ENCODE results near the gene INTS11.

INTS11 gene

DNA sequence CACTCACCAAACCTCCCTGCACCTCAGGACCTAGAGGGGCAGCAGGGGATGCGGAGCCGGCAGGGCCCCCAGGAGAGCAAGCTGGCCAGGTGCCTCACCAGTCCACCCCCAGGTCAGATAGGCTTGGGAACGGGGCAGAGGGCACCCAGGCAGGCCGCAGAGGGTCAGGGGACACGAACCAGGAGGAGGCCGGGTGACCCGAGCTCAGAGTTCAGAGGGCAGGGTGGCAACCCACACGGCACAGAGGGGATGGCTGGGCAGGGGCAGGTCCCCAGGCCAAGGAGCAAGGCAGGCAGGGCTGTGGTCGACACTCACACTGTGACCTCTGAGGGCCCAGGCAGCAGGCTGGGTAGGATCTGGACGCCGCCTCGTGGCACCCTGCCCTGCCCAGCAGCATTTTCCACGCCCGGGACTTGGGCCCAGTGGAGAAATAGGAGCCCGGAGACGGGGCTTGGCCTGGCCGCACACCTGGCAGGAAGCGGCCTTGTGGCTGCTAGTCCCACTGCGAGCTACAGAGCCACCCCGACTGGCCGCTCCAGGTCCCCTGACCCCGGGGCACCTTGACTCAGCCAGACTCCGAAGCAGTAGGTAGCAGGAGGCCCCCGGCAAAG is 19.5 kb upstream of the INTS11 start:
- DNase-seq, result no peak

DNA sequence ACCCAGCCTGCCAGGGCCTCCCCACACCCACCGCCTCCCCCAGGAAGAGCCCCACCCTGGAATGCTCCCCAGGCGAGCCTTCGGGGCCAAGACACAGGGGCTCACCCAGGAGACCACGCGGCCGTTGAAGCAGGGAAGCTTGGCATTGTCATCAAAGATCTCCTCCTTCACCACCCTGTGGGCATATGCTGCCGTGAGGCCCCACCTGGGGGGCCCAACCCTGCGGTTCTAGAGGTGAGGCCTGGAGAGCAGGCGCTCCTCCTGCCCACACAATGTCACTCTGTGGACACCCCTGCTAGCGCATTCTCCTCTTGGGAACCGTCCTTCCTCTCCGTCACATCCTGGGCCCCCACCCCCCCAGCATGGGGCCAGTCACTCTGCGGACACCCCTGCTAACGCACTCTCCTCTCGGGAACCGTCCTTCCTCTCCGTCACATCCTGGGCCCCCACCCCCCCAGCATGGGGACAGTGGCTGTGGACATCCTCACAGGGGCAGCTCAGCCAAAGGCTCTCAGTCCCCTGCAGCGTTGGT is 18.2 kb upstream of the INTS11 start:
- no peak for DNase-seq

GRCh38 chr1:1342061-1342562 is 17.7 kb upstream of the INTS11 start:
- DNase-seq, result no peak

- no peak for DNase-seq
Observed at GRCh38 chr1:1341549-1342021, 17.1 kb upstream of the INTS11 start.

DNA sequence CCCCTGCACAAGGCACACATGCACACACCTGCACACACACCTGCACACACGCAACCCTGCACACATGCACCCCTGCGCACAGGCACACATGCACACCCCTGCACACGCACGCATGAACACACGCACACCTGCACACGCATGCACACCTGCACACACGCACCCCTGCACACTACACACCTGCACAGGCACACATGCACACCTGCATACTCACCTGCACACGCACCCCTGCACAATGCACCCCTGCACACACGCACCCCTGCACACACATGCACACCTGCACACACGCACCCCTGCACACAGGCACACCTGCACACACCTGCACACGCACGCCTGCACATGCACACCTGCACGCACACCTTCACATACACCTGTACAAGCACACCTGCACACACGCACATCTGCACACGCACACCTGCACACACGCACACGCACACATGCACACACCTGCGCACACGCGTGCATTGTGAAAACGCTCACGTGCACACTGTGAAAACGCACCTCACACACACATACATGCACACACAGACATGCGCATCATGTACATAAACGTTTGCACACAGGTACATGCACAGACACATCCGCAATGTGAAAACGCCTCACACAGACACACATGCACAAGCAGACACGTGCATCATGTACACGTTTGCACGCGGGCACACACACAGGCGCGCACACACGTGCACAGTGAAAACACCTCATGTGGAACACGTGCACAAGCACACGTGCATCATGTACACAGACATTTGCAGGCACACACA is 16.5 kb upstream of the INTS11 start:
- no peak for DNase-seq

GRCh38 chr1:1340185-1340584 is 15.7 kb upstream of the INTS11 start:
- no peak for DNase-seq

GRCh38 chr1:1338278-1338677 is 13.8 kb upstream of the INTS11 start:
- DNase-seq, result no peak

- no peak for DNase-seq
Observed at GRCh38 chr1:1337793-1338147, 13.3 kb upstream of the INTS11 start.

DNA sequence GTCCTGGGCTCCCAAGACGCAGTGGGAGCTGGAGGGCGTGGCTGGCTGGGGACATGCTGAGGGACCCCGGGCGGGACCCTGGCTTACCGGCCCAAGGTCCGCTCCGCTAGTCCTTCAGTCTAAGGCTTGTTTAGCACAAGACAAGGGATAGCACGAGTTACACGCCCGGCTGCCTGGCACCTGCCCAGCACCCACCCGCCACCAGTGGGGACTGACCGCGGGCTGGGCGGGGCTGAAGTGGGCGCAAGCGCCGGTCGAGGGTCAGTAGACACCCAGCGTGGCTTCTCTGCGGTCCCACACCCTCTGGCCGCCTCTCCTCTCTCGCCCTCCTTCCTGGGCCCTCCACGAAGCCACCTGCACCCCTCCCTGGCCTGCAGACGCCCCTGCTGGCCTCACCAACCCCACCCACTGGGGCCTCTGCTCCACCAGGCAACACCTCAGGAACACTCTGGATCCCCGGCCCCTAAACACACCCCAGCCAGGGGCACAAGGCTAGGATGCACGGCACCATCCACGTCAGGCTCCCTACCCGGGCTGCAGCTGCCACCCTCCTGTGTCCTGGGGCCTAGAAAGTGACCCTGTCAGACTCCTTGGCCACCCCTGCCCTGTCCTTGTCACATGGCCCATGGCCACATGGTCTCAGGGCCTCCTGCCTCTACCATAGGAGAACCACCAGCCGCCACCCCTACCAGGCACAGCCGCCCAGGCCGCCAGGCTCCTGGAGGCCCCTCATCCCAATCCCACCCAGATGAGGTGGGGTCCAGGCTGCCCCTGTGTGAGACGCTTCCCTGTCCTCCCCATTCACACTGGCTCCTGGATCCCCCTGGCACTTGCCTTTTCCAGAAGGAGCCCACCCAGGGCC is 12.7 kb upstream of the INTS11 start:
- DNase-seq, result no peak

DNA sequence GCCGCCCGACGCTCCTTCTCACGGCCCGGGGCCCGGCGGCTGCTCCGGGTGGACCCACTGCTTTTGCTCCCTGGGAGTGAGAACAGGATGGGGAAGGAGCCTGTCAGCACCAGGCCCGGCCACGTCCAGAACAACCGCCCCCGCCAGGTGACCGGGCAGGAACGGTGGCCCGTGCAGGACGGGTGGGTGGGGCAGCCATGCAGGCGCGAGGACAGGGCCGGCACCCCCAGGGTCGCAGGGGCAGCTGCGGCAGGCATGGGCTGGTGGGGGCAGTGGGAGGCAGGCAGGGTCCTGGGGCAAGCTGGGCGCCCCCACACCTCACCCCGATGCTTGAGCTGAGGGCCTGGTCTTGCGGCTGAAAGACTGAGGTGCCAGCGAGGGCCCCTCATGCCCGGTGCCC is 12.0 kb upstream of the INTS11 start:
- no peak for DNase-seq

DNA sequence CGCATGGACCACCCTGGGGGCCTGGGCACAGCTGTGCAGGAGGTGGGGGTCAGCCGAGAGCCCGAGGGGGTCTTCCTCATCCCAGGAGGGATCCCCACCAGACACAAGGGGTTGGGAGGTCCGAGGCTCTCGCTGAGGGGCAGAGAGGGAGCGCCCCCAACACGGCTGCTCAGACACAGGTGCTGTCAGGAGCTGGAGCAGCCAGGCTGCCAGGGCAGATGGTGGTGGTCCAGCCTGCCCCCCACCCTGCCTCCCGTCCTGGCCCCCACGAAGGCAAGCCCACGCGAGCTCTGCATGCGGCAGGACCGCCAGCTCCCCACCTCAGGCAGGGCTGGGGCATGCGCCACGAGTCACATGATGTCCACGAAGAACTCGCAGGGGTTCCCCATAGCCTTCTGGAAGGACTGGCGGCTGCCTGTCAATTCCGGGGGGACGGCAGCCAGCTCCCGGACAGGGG is 11.4 kb upstream of the INTS11 start:
- no peak for DNase-seq

DNA sequence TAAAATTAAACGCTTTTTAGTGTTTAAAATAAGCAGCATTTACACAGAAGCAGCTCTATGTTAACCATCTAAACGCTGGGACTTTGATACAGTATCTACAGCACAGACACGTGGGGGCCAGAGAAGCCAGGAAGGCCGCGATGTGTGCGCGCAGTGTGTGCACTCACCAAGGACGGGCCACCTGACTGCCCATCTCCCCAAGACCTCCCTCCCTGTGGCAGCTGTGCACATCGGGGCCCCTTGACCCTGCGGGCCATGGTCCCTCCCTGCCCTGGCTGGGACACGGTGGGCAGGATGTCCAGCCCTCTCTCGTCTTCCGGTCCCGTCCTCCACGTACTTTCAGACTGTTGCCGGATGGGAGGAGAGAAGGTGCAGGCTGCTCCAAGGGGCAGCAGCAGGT is 10.8 kb upstream of the INTS11 start:
- DNase-seq, result no peak

DNA sequence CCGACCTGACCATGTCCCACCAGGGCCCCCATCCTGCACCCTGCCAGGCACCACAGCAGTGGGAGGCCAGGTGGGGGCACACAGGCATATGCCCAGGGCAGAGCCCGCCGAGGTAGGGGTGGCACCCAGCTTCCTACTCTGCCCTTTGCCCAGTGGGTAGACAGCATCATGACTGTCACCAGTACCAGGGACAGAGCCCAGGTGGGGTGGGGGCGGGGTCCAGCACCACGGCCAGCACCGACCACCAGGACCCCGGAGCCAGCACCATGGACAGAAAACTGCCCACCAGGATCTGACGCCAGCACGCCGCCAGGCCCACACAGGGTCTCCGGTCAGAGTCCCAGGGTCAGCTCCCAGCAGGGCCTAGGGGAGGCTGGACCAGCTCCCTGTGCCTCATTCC is 10.4 kb upstream of the INTS11 start:
- DNase-seq, result no peak

DNA sequence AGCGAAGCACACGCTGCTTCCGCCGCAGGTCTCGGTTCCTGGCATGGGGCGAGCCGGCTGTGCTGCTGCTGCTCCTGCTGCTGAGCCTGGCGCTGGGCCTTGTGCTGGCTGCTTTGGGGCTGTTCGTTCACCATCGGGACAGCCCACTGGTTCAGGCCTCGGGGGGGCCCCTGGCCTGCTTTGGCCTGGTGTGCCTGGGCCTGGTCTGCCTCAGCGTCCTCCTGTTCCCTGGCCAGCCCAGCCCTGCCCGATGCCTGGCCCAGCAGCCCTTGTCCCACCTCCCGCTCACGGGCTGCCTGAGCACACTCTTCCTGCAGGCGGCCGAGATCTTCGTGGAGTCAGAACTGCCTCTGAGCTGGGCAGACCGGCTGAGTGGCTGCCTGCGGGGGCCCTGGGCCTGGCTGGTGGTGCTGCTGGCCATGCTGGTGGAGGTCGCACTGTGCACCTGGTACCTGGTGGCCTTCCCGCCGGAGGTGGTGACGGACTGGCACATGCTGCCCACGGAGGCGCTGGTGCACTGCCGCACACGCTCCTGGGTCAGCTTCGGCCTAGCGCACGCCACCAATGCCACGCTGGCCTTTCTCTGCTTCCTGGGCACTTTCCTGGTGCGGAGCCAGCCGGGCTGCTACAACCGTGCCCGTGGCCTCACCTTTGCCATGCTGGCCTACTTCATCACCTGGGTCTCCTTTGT is 9.2 kb upstream of the INTS11 start:
- DNase-seq, result no peak

DNA sequence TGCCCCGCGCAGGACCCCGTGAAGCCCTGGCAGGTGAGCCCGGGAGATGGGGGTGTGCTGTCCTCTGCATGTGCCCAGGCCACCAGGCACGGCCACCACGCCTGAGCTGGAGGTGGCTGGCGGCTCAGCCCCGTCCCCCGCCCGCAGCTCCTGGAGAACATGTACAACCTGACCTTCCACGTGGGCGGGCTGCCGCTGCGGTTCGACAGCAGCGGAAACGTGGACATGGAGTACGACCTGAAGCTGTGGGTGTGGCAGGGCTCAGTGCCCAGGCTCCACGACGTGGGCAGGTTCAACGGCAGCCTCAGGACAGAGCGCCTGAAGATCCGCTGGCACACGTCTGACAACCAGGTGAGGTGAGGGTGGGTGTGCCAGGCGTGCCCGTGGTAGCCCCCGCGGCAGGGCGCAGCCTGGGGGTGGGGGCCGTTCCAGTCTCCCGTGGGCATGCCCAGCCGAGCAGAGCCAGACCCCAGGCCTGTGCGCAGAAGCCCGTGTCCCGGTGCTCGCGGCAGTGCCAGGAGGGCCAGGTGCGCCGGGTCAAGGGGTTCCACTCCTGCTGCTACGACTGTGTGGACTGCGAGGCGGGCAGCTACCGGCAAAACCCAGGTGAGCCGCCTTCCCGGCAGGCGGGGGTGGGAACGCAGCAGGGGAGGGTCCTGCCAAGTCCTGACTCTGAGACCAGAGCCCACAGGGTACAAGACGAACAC is 8.5 kb upstream of the INTS11 start:
- DNase-seq, result no peak

DNA sequence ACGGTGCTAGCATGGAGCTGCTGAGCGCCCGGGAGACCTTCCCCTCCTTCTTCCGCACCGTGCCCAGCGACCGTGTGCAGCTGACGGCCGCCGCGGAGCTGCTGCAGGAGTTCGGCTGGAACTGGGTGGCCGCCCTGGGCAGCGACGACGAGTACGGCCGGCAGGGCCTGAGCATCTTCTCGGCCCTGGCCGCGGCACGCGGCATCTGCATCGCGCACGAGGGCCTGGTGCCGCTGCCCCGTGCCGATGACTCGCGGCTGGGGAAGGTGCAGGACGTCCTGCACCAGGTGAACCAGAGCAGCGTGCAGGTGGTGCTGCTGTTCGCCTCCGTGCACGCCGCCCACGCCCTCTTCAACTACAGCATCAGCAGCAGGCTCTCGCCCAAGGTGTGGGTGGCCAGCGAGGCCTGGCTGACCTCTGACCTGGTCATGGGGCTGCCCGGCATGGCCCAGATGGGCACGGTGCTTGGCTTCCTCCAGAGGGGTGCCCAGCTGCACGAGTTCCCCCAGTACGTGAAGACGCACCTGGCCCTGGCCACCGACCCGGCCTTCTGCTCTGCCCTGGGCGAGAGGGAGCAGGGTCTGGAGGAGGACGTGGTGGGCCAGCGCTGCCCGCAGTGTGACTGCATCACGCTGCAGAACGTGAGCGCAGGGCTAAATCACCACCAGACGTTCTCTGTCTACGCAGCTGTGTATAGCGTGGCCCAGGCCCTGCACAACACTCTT is 7.7 kb upstream of the INTS11 start:
- no peak for DNase-seq

DNA sequence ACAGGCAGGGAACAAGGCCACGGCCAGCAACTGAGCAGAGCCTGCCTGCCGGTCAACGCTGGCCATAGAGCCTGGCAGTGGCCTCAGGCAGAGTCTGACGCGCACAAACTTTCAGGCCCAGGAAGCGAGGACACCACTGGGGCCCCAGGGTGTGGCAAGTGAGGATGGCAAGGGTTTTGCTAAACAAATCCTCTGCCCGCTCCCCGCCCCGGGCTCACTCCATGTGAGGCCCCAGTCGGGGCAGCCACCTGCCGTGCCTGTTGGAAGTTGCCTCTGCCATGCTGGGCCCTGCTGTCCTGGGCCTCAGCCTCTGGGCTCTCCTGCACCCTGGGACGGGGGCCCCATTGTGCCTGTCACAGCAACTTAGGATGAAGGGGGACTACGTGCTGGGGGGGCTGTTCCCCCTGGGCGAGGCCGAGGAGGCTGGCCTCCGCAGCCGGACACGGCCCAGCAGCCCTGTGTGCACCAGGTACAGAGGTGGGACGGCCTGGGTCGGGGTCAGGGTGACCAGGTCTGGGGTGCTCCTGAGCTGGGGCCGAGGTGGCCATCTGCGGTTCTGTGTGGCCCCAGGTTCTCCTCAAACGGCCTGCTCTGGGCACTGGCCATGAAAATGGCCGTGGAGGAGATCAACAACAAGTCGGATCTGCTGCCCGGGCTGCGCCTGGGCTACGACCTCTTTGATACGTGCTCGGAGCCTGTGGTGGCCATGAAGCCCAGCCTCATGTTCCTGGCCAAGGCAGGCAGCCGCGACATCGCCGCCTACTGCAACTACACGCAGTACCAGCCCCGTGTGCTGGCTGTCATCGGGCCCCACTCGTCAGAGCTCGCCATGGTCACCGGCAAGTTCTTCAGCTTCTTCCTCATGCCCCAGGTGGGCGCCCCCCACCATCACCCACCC is 6.9 kb upstream of the INTS11 start, which contains the start of gene TAS1R3:
Gene TAS1R3 (plus strand): TSS at position 213 of the 898 bp plus-strand sequence. CDS start 66 bp downstream, at position 279.
- no peak for DNase-seq

GRCh38 chr1:1330366-1331067 is 6.1 kb upstream of the INTS11 start:
- DNase-seq, result no peak

All from NCI-H2107 (cell line).